Right lobe of liver (tissue), 6 donors: ENCODE measurements around the gene CNDP1. TPM values are rescaled to one million over a fixed set of nuclear protein-coding genes. Genes with fewer than 3 reads are reported as not detected.

Experiments used
- ATAC-seq, 4 donors: fragments of 200-7000 bp; cut with Tn5 transposase; one replicate each; pipeline ENCODE4 v1.9.1; 2020; ENCODE audit warnings: mild to moderate bottlenecking in 4 of 4, moderate library complexity in 4 of 4
- DNase-seq, 3 donors: peaks; one replicate each; pipeline ENCODE4 v3.0.0-alpha.2; 2020
- H3K27ac ChIP-seq, 3 donors: fragments of 200-600 bp; one replicate each; pipeline ENCODE4 v1.8.0; 2022
- H3K27me3 ChIP-seq, 2 donors: fragments of 200-600 bp; one replicate each; pipeline ENCODE4 v1.8.0; 2022
- H3K36me3 ChIP-seq, 4 donors: fragments of 200-600 bp; sonication (generic) in 1 of 4; one replicate each; pipeline versions ENCODE4 v1.5.1 to v1.8.0; 2017 to 2022; ENCODE audit warnings: control low read depth in 1 of 4
- H3K4me1 ChIP-seq, 4 donors: fragments of 200-600 bp; sonication (generic) in 1 of 4; one replicate each; pipeline versions ENCODE4 v1.5.1 to v1.8.0; 2017 to 2022; ENCODE audit warnings: control low read depth in 1 of 4
- H3K4me3 ChIP-seq, 3 donors: fragments of 200-600 bp; one replicate each; pipeline ENCODE4 v1.8.0; 2022
- H3K9me3 ChIP-seq, 4 donors: fragments of 200-600 bp; sonication (generic) in 1 of 4; one replicate each; pipeline versions ENCODE4 v1.5.1 to v1.8.0; 2017 to 2022; ENCODE audit warnings: control low read depth in 1 of 4
- POLR2A ChIP-seq: fragments of 450-650 bp; IDR thresholded peaks from one replicate; pipeline ENCODE4 v1.6.1; 2017; ENCODE audit warnings: antibody characterized with exemption, mild to moderate bottlenecking
- WGBS: methylation state at CpG from one replicate; pipeline ENCODE4 v1.1.6; 2018; ENCODE audit warnings: low coverage, low lambda C conversion rate; ENCODE audit not compliant: insufficient coverage; ENCODE audit errors: missing lambda C conversion rate; 5-methylcytosine and 5-hydroxymethylcytosine counted together
- intact Hi-C, 2 donors: fragments of 100-400 bp; cut with DNase I; formaldehyde crosslinking; loops; one replicate each; pipeline versions ENCODE4 v1.11.2 to v1.14.1; 2022
- total RNA-seq, 6 experiments: library from RNA; depleted of rRNA in 2 of 6; stranded (reverse); fragments of >200 nt in 2 of 6; fragmentation: NEBNext Ultra II Directional in 3 of 6; extraction: Animal tissue kit (Norgen Biotek cat#: 25700) in 3 of 6; gene quantifications; one replicate each; pipeline versions ENCODE4 v1.1.0 to v1.2.4, GENCODE V29; 2016 to 2023
- TF ChIP-seq, protein P1 (sequence below), 4 donors: fragments of 200-600 bp in 3 of 4; fragments of 450-650 bp in 1 of 4; IDR thresholded peaks; one replicate each; pipeline versions ENCODE4 v1.5.1 to v1.8.0; 2016 to 2022; ENCODE audit warnings: antibody characterized with exemption in 4 of 4, mild to moderate bottlenecking in 2 of 4
- donor health status: DM: no; HTN: yes; CAD: no.
- donor health status: DM: no; HTN: no; CAD: no.
- donor health status: DM: no; HTN: no; CAD: no.
- donor health status: DM: no; HTN: yes; CAD: no.
- donor health status: DM: no; HTN: yes; CAD: no.

The CNDP1 gene
- total RNA-seq, 6 experiments from 2014 or later, result 10.4 to 61.4 (median 28.4) TPM

DNA sequence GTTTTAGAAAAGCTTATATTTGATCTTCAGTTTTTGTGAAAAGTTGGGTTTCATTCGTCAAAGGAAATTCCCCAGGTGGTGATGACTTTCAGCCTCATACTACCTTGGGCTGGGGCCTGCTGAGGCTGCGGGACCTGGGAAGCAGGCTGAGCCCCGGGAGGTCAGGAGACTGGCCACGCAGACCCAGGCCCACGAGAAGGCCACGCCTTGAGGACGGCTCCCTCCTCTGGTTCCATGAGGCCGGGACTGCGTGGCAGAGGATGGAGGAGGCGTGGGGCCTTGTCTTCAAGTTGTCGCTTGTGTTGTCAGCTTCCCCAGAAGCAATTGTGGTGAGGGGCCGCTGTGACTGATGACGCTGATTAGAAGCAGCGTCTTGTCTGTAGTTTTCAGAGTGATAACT, 26.4 kb upstream of the CNDP1 start:
- Histone ChIP-seq H3K27me3 (no peaks in the 10 kb centered on the region), H3K36me3 (peaks cover 14 to 84% (median 53%) of the 10 kb centered on the region in 4 donors), H3K4me3 (no peak overlapping the region), H3K4me1 (peaks cover 0 to 6% (median 0%) of the 10 kb centered on the region in 4 donors), H3K9me3 (no peaks in the 10 kb centered on the region), H3K27ac (no peak overlapping the region)
- ATAC-seq, result no peak
- DNase-seq, result no peak
- intact Hi-C loops, result no loop called here
- whole genome bisulfite sequencing, result 83% methylated on average over 4 of the region's 14 CpGs
- TF ChIP-seq POLR2A, result no peak
- TF ChIP-seq, protein P1, sequence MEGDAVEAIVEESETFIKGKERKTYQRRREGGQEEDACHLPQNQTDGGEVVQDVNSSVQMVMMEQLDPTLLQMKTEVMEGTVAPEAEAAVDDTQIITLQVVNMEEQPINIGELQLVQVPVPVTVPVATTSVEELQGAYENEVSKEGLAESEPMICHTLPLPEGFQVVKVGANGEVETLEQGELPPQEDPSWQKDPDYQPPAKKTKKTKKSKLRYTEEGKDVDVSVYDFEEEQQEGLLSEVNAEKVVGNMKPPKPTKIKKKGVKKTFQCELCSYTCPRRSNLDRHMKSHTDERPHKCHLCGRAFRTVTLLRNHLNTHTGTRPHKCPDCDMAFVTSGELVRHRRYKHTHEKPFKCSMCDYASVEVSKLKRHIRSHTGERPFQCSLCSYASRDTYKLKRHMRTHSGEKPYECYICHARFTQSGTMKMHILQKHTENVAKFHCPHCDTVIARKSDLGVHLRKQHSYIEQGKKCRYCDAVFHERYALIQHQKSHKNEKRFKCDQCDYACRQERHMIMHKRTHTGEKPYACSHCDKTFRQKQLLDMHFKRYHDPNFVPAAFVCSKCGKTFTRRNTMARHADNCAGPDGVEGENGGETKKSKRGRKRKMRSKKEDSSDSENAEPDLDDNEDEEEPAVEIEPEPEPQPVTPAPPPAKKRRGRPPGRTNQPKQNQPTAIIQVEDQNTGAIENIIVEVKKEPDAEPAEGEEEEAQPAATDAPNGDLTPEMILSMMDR (IDR thresholded peaks at IDR 0.05), result no peak

DNA sequence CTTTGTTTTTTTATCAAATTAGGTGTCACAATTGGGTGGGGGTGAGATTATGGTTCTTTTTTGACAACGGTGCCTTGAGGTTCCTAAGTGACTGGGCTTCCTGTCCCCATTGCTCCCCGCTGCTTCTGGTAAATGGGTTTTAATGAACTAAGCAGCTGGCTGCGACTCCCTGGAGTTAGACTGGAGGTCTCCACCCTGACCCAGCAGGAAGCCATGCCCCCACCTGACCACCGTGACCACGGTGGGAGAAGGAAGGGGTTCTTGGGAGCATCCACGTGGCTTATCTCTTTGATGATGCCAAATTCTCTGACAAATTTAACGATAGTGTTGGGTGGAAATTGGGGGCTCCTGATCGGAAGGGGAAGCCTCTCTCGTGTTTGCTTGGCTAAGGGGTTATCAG, 25.9 kb upstream of the CNDP1 start:
- no peak for ATAC-seq
- intact Hi-C loops, result no loop called here
- WGBS, result 72% methylated on average over 7 of the region's 9 CpGs
- Histone ChIP-seq H3K4me3 (no peak overlapping the region), H3K27ac (no peak overlapping the region), H3K9me3 (no peaks in the 10 kb centered on the region), H3K36me3 (peaks cover 9 to 84% (median 50%) of the 10 kb centered on the region in 4 donors), H3K27me3 (no peaks in the 10 kb centered on the region), H3K4me1 (peaks cover 0 to 11% (median 0%) of the 10 kb centered on the region in 4 donors)
- no peak for DNase-seq
- TF ChIP-seq POLR2A, result no peak
- TF ChIP-seq, protein P1 (IDR thresholded peaks at IDR 0.05), result no peak

DNA sequence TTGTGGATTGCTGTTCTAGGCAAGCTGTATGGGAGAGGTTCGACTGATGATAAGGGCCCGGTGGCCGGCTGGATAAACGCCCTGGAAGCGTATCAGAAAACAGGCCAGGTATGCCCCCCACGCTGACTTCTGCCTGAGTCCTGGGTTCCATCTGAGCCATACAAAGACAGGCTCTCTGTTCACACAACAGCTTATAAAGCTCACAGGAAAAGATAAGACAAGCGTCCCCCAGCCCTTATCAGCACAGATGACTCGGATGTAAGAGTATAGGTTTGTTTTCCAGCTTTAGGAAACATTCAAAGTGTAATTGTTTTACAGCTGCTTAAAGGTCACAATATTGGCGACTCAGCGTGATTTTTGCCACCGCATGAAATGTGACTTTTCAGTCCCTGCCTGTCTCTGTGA, 25.5 kb upstream of the CNDP1 start:
- H3K4me1 ChIP-seq, result peaks cover 0 to 14% (median 2%) of the 10 kb centered on the region in 4 donors

DNA sequence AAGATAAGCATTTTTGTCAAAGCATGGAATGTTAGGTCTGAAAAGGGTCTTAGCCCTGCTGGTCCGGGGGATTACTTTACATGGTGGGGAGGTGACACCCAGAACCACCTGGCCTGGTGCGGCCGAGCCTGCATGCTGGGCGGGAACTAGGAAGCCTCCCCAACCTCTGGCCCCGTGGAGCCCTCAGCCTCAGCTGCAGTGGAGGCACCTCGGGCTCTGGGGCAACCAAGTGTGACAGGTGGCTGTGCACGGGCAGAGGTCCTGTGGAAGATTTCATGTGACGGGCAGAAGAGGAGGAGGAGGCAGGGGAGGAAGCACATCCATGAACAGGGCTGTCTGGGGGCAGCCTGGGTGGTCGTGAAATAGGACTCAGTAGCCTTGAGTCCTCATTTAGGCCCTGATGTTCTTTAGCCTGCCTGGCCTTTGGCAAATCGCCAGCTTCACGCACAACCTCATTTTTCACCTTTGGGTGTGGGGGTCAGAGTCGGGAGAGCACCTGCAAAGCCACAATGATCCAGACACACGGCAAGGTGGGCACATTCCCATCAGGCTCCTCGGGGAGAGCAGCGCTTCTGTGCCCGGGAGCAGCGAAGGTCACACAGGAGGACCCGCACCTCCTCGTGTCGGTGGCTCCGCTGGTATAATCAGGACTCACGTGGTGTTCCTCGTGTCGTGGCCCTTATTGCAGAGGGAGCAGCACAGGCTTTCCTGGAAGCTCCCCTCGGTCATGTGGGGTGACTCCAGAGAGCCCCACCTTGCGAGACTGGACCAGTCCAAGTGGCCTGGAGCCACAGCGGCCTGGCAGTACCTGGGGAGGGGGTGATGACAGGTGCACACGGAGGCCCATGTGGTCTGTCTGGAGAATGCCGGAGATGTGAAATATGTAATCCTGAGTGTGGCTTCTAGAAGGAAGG, 24.2 kb upstream of the CNDP1 start:
- Histone ChIP-seq H3K27me3 (no peaks in the 10 kb centered on the region), H3K36me3 (peaks cover 7 to 84% (median 42%) of the 10 kb centered on the region in 4 donors), H3K4me3 (no peak overlapping the region), H3K27ac (no peak overlapping the region), H3K4me1 (peaks cover 0 to 20% (median 6%) of the 10 kb centered on the region in 4 donors), H3K9me3 (no peaks in the 10 kb centered on the region)
- ATAC-seq (no peak), DNase-seq (no peak)
- no peak for TF ChIP-seq POLR2A
- TF ChIP-seq, protein P1 (IDR thresholded peaks at IDR 0.05), result no peak
- WGBS, result 61% methylated on average over 3 of the region's 29 CpGs
- intact Hi-C loops, result no loop called here

More for the DNA sequence above, 25.5 kb upstream of the CNDP1 start:
- ATAC-seq (no peak), DNase-seq (no peak)
- Histone ChIP-seq H3K4me3 (no peak overlapping the region), H3K9me3 (no peaks in the 10 kb centered on the region), H3K27me3 (no peaks in the 10 kb centered on the region), H3K27ac (no peak overlapping the region), H3K36me3 (peaks cover 7 to 86% (median 48%) of the 10 kb centered on the region in 4 donors)
- TF ChIP-seq, protein P1 (IDR thresholded peaks at IDR 0.05), result no peak
- no peak for TF ChIP-seq POLR2A
- intact Hi-C loops, result no loop called here
- 18% methylated on average over 3 of the region's 11 CpGs for WGBS
